ENCODE data around the gene BRINP1. TPM values are rescaled to one million over a fixed set of nuclear protein-coding genes. Genes with fewer than 3 reads are reported as not detected.

Gene BRINP1
- total RNA-seq, 1 donor from 2014 or later = 1.5 TPM

GRCh38 chr9:119278171-119278570 lies 91.1 kb downstream of the BRINP1 start:
- no peak for DNase-seq
- Histone ChIP-seq H3K27me3 (ENCODE audit: low read depth) (no peaks in the 10 kb centered on the region), H3K9me3 (no peaks in the 10 kb centered on the region), H3K4me3 (no peak overlapping the region), H3K27ac (no peak overlapping the region), H3K4me1 (no peaks in the 10 kb centered on the region), H3K36me3 (no peaks in the 10 kb centered on the region)
- TF ChIP-seq CTCF (IDR thresholded peaks at IDR 0.05) = no peak
- intact Hi-C loops (cut with DNase I) = no loop called here
- ATAC-seq = no peak

- Histone ChIP-seq H3K27ac (no peak overlapping the region), H3K27me3 (ENCODE audit: low read depth) (no peaks in the 10 kb centered on the region), H3K4me3 (no peak overlapping the region), H3K9me3 (no peaks in the 10 kb centered on the region), H3K36me3 (no peaks in the 10 kb centered on the region), H3K4me1 (no peaks in the 10 kb centered on the region)
- ATAC-seq (no peak), DNase-seq (no peak)
- intact Hi-C loops (cut with DNase I) = no loop called here
- TF ChIP-seq CTCF (IDR thresholded peaks at IDR 0.05) = no peak
Measured at GRCh38 chr9:119273984-119274665, 95.1 kb downstream of the BRINP1 start.

GRCh38 chr9:119273325-119273904 lies 95.8 kb downstream of the BRINP1 start:
- Histone ChIP-seq H3K27ac (no peak overlapping the region), H3K4me3 (no peak overlapping the region), H3K4me1 (no peaks in the 10 kb centered on the region), H3K36me3 (no peaks in the 10 kb centered on the region), H3K27me3 (ENCODE audit: low read depth) (peaks cover 1% of the 10 kb centered on the region), H3K9me3 (no peaks in the 10 kb centered on the region)
- no peak for DNase-seq
- TF ChIP-seq CTCF (IDR thresholded peaks at IDR 0.05) = no peak
- no peak for ATAC-seq
- intact Hi-C loops (cut with DNase I) = no loop called here

GRCh38 chr9:119272500-119273211 lies 96.6 kb downstream of the BRINP1 start:
- intact Hi-C loops (cut with DNase I) = no loop called here
- Histone ChIP-seq H3K4me3 (no peak overlapping the region), H3K27me3 (ENCODE audit: low read depth) (peaks cover 3% of the 10 kb centered on the region), H3K36me3 (no peaks in the 10 kb centered on the region), H3K27ac (no peak overlapping the region), H3K4me1 (no peaks in the 10 kb centered on the region), H3K9me3 (no peaks in the 10 kb centered on the region)
- no peak for TF ChIP-seq CTCF (IDR thresholded peaks at IDR 0.05)
- ATAC-seq (no peak), DNase-seq (no peak)

- no peaks in the 10 kb centered on the region for H3K4me1 ChIP-seq
- DNase-seq (no peak), ATAC-seq (no peak)
- H3K4me3 ChIP-seq = no peak overlapping the region
- TF ChIP-seq CTCF (IDR thresholded peaks at IDR 0.05) = no peak
- H3K9me3 ChIP-seq = no peaks in the 10 kb centered on the region
- intact Hi-C loops (cut with DNase I) = no loop called here
- no peaks in the 10 kb centered on the region for H3K36me3 ChIP-seq
- H3K27me3 ChIP-seq (ENCODE audit: low read depth) = peaks cover 3% of the 10 kb centered on the region
- no peak overlapping the region for H3K27ac ChIP-seq
Measured at GRCh38 chr9:119268985-119269384, 100.2 kb downstream of the BRINP1 start.
